PC-9 (cell line): ENCODE results near the gene SAMSN1. TPM values are rescaled to one million over a fixed set of nuclear protein-coding genes. Genes with fewer than 3 reads are reported as not detected.

Experiments used
- BruUV-seq: library from RNA; stranded (reverse); fragments of 400-500 nt; replicated peaks from 2 replicates; lab custom pipeline; 2021; lab: Mats Ljungman, UMichigan
- CTCF ChIA-PET: fragments of 300-600 bp; sonication (Branson Sonifier 250); formaldehyde crosslinking; loops from one replicate; lab custom pipeline; 2022; ENCODE audit warnings: antibody characterized with exemption; lab: Charles Lee
- POLR2A ChIA-PET: fragments of 300-600 bp; sonication (Branson Sonifier 250); formaldehyde crosslinking; loops from one replicate; lab custom pipeline; 2022; ENCODE audit warnings: antibody characterized with exemption; ENCODE audit not compliant: unreplicated experiment; lab: Charles Lee
- DNase-seq, 2 experiments: peaks; one replicate each; pipeline versions ENCODE4 v3.0.0 to v3.0.0-alpha.2; 2015 to 2022; ENCODE audit warnings: mixed read lengths in 1 of 2
- H2AFZ ChIP-seq: fragments of 200-600 bp; sonication (generic); 2 replicates; pipeline ENCODE4 v1.8.1; 2017; ENCODE audit warnings: antibody characterized with exemption
- H3F3A ChIP-seq: fragments of 200-600 bp; sonication (generic); 2 replicates; pipeline ENCODE4 v1.8.1; 2017; ENCODE audit warnings: antibody characterized with exemption, mild to moderate bottlenecking, low read depth; ENCODE audit not compliant: insufficient read depth
- H3K27ac ChIP-seq: fragments of 200-600 bp; sonication (generic); 2 replicates; pipeline ENCODE4 v1.6.1; 2016; ENCODE audit warnings: mixed run types
- H3K27me3 ChIP-seq: fragments of 200-600 bp; sonication (generic); 2 replicates; pipeline ENCODE4 v1.6.1; 2016; ENCODE audit warnings: low read depth, mixed run types; ENCODE audit not compliant: insufficient read depth
- H3K36me3 ChIP-seq: fragments of 200-600 bp; sonication (generic); 2 replicates; pipeline ENCODE4 v1.6.1; 2016; ENCODE audit warnings: low read depth, mixed run types
- H3K4me1 ChIP-seq: fragments of 200-600 bp; sonication (generic); replicated peaks from 2 replicates; pipeline ENCODE4 v1.6.1; 2016; ENCODE audit warnings: mixed run types; ENCODE audit not compliant: insufficient read depth
- H3K4me2 ChIP-seq: fragments of 200-600 bp; sonication (generic); 2 replicates; pipeline ENCODE4 v1.6.1; 2017; ENCODE audit warnings: mixed run types
- H3K4me3 ChIP-seq: fragments of 200-600 bp; sonication (generic); 2 replicates; pipeline ENCODE4 v1.6.1; 2016; ENCODE audit warnings: mixed run types
- H3K79me2 ChIP-seq: fragments of 200-600 bp; sonication (generic); 2 replicates; pipeline ENCODE4 v1.6.1; 2017; ENCODE audit warnings: low read depth, mixed run types
- H3K9me2 ChIP-seq: fragments of 200-600 bp; sonication (generic); 2 replicates; pipeline ENCODE4 v1.8.1; 2017; ENCODE audit warnings: mild to moderate bottlenecking; ENCODE audit not compliant: insufficient read depth
- H3K9me3 ChIP-seq: fragments of 200-600 bp; sonication (generic); 2 replicates; pipeline ENCODE4 v1.8.1; 2016; ENCODE audit warnings: low read depth; ENCODE audit not compliant: insufficient read depth
- H4K20me1 ChIP-seq: fragments of 200-600 bp; sonication (generic); 2 replicates; pipeline ENCODE4 v1.8.1; 2017; ENCODE audit not compliant: insufficient read depth
- EZH2 ChIP-seq: fragments of 200-600 bp; sonication (generic); IDR thresholded peaks from 2 replicates; pipeline ENCODE4 v1.8.0; 2017; ENCODE audit warnings: antibody characterized with exemption, low read depth
- intact Hi-C: fragments of 100-400 bp; cut with micrococcal nuclease; formaldehyde crosslinking; loops from one replicate; pipeline ENCODE4 v1.10.0; 2022; ENCODE audit not compliant: unreplicated experiment
- total RNA-seq: library from RNA; stranded (reverse); gene quantifications from 2 replicates; pipeline ENCODE4 v1.2.3, GENCODE V29; 2021
- TF ChIP-seq, protein P1 (sequence below): fragments of 200-600 bp; sonication (generic); conservative IDR thresholded peaks from 2 replicates; pipeline ENCODE4 v1.6.1; 2017; ENCODE audit warnings: mixed run types, antibody characterized with exemption, mild to moderate bottlenecking, moderate library complexity

Gene SAMSN1
- total RNA-seq, 1 experiment from 2014 or later, result 0.41 TPM

DNA sequence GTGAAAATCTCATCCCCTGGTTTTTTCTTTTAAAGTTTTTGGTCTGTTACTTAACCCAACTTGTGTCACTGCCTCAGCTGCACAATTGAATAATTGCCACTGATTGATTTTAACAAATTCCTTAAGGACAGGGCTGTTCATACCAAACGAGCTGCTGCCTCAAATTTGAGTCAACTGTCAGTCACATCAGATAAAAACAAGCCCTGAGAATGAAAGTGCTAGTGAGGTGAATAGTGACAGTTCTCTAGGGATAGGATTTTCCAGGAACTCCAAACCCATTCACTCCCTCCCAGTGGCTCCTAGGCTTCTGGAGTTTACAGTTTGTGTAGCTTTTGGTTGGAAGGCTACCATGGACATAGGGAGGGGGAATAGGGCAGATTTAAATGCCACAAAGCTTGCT, 79.4 kb downstream of the SAMSN1 start:
- Histone ChIP-seq H3K4me3 (no peak overlapping the region), H4K20me1 (no peaks in the 10 kb centered on the region), H3K79me2 (no peaks in the 10 kb centered on the region), H3K4me1 (no peaks in the 10 kb centered on the region), H3K27ac (no peak overlapping the region), H3F3A (no peaks in the 10 kb centered on the region), H3K9me2 (no peaks in the 10 kb centered on the region), H2AFZ (no peak overlapping the region), H3K4me2 (no peak overlapping the region), H3K27me3 (no peaks in the 10 kb centered on the region), H3K9me3 (no peaks in the 10 kb centered on the region; the same call in 1 of the 2 replicates), H3K36me3 (no peaks in the 10 kb centered on the region)
- TF ChIP-seq, protein P1, sequence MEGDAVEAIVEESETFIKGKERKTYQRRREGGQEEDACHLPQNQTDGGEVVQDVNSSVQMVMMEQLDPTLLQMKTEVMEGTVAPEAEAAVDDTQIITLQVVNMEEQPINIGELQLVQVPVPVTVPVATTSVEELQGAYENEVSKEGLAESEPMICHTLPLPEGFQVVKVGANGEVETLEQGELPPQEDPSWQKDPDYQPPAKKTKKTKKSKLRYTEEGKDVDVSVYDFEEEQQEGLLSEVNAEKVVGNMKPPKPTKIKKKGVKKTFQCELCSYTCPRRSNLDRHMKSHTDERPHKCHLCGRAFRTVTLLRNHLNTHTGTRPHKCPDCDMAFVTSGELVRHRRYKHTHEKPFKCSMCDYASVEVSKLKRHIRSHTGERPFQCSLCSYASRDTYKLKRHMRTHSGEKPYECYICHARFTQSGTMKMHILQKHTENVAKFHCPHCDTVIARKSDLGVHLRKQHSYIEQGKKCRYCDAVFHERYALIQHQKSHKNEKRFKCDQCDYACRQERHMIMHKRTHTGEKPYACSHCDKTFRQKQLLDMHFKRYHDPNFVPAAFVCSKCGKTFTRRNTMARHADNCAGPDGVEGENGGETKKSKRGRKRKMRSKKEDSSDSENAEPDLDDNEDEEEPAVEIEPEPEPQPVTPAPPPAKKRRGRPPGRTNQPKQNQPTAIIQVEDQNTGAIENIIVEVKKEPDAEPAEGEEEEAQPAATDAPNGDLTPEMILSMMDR, result no peak
- no peak for TF ChIP-seq EZH2
- ChIA-PET POLR2A (no interaction called here), CTCF (no interaction called here)
- no TSS peak for BruUV-seq
- intact Hi-C loops, result no loop called here
- DNase-seq, result no peak

DNA sequence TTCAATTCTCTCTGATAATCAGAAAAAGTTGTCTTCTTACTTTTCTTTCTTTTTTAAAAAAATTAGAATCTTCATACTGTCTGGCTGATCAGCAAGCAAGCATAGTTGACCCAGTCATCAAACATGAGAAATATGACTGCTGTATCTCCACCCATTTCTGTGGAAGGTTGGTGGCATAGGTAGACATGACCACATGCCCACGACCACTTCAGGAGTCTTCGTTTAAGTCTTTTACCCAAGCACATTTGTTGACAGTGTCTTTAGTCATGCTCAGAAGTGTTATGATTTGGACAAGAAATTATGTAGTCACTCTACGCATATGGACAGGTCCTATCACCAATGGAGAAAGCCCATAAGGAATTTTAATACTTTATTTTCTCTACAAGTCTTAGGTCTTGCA, 88.4 kb downstream of the SAMSN1 start:
- H3K4me3 ChIP-seq, result no peak overlapping the region
- no peaks in the 10 kb centered on the region for H3K9me2 ChIP-seq
- no peaks in the 10 kb centered on the region for H3K79me2 ChIP-seq
- CTCF ChIA-PET, result no interaction called here
- no peaks in the 10 kb centered on the region for H3K4me1 ChIP-seq
- H2AFZ ChIP-seq, result no peak overlapping the region
- no peak overlapping the region for H3K27ac ChIP-seq
- H3K27me3 ChIP-seq, result no peaks in the 10 kb centered on the region
- BruUV-seq, result no TSS peak
- H3F3A ChIP-seq, result no peaks in the 10 kb centered on the region
- no peak overlapping the region for H3K4me2 ChIP-seq
- POLR2A ChIA-PET, result no interaction called here
- no peak for DNase-seq
- no peaks in the 10 kb centered on the region; the same call in 1 of the 2 replicates for H3K9me3 ChIP-seq
- TF ChIP-seq, protein P1, result no peak
- no peak for TF ChIP-seq EZH2
- no peaks in the 10 kb centered on the region for H4K20me1 ChIP-seq
- no peaks in the 10 kb centered on the region for H3K36me3 ChIP-seq
- intact Hi-C loops, result no loop called here

DNA sequence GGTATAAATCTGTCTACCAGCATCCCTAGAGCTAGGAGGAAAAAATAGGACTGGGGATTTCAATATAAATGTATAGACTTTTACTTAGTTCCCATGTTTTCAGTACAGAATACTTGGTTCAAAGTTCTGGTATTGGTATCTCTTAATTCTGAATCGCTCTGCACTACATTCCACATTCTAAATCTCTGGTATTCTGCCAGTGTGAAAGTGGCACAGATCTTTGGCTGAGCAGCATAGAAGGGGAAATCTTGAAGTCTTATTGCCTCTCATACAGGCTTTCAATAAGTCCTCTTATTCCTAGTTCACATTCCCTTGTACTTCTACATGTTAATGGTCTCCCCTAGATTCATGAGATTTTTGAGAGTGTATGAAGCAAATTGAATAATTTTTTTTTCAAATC, 89.2 kb downstream of the SAMSN1 start:
- Histone ChIP-seq H3K36me3 (no peaks in the 10 kb centered on the region), H3K4me1 (no peaks in the 10 kb centered on the region), H2AFZ (no peak overlapping the region), H3F3A (no peaks in the 10 kb centered on the region), H3K4me3 (no peak overlapping the region), H3K27me3 (no peaks in the 10 kb centered on the region), H4K20me1 (no peaks in the 10 kb centered on the region), H3K4me2 (no peak overlapping the region), H3K9me2 (no peaks in the 10 kb centered on the region), H3K9me3 (no peaks in the 10 kb centered on the region), H3K79me2 (no peaks in the 10 kb centered on the region), H3K27ac (no peak overlapping the region)
- DNase-seq, result no peak
- intact Hi-C loops, result no loop called here
- ChIA-PET POLR2A (no interaction called here), CTCF (no interaction called here)
- TF ChIP-seq, protein P1, result no peak
- no peak for TF ChIP-seq EZH2
- no TSS peak for BruUV-seq
